HG03460 (cell line): ENCODE measurements around the gene CRTC3.
"Not testable (repeated sequence)": the region's sequence is repeated elsewhere in the genome, so short reads cannot be mapped to it uniquely, and the experiment has no call there.

Source experiments
- ATAC-seq: cut with Tn5 transposase; IDR thresholded peaks from one replicate; pipeline ENCODE4 v1.9.1; 2021; ENCODE audit not compliant: unreplicated experiment

The CRTC3 gene

GRCh38 chr15:90667073-90667754 is 137.5 kb downstream of the CRTC3 start:
- no peak for ATAC-seq

- not testable (repeated sequence) for ATAC-seq
Measured at GRCh38 chr15:90667755-90668345, 138.1 kb downstream of the CRTC3 start.

DNA sequence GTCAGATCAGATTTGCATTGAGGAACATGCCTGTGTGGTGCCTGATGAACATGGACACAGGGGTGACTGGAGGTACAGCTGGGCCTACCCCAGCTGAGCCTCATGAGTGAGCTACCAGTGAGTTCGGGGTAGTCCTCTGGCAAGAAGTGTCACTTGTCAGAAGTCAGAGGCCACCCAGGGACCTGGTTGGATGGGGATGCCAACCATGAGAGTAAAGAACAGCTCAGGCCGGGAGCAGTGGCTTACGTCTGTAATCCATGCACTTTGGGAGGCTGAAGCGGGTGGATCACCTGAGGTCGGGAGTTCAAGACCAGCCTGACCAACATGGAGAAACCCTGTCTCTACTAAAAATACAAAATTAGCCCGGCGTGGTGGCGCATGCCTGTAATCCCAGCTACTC is 140.9 kb downstream of the CRTC3 start:
- ATAC-seq: not testable (repeated sequence)

DNA sequence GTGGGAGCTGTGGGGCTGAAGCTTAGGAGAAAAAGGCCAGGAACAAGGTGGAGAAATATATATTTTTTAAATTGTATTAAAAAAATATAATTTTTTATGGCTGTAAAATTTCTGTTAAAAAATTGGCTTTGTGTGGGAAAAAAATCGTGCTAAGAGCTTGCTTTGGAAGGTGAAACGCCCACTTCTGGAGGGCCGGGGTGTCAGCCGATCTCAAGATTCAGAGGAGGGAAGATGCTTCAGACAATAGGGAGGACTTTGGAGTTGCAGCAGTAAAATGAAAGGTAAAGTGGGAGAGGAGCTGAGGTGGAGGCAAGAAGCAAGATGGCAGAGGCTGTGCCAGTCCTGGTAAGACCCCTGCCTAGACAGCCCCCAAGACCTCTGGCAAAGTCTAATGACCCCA is 141.5 kb downstream of the CRTC3 start:
- ATAC-seq: no peak

GRCh38 chr15:90673357-90673756 is 143.6 kb downstream of the CRTC3 start:
- not testable (repeated sequence) for ATAC-seq

GRCh38 chr15:90674476-90674875 is 144.8 kb downstream of the CRTC3 start:
- ATAC-seq: no peak

DNA sequence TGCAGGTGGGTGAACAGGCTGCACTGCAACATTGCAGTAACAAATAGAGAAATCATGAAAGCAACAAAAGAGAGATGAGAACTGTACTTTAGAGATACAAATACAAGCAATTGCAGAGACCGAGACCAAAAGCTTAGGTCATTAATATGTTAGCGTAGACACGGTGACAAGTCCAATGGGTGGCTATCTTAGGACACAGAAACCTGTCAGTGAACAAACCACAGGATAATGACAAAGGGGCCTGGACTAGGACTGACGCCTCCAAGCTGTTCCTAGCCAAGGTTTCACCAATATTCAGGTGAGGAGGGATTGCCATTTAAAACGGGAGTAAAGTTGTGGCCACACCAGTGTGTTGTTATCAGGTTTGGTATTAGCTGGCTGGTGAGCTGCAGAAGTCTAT is 145.7 kb downstream of the CRTC3 start:
- ATAC-seq: no peak

- no peak for ATAC-seq
Measured at GRCh38 chr15:90677807-90678790, 148.4 kb downstream of the CRTC3 start.

- no peak for ATAC-seq
Measured at GRCh38 chr15:90679959-90680358, 150.2 kb downstream of the CRTC3 start.

- no peak for ATAC-seq
Measured at GRCh38 chr15:90680371-90680935, 150.7 kb downstream of the CRTC3 start.

- no peak for ATAC-seq
Measured at GRCh38 chr15:90681056-90681455, 151.3 kb downstream of the CRTC3 start.

- ATAC-seq: no peak
Measured at GRCh38 chr15:90681480-90681879, 151.8 kb downstream of the CRTC3 start.

DNA sequence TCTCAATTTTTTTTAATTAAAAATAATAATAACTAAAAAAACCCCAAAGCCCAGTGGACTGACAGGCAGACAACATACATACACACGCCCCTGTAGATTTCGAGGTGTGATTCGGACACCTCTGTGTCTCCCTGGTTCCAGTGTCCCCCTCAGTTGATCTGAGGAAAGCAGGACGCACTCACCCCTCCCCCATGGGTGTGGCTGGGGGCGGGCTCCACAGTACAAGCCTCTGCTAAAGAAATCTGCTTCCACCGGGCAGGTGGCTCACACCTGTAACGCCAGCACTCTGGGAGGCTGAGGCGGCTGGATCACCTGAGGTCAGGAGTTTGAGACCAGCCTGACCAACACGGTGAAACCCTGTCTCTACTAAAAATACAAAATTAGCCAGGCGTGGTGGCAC is 153.6 kb downstream of the CRTC3 start:
- ATAC-seq: no peak

- no peak for ATAC-seq
Measured at GRCh38 chr15:90683876-90684275, 154.2 kb downstream of the CRTC3 start.

DNA sequence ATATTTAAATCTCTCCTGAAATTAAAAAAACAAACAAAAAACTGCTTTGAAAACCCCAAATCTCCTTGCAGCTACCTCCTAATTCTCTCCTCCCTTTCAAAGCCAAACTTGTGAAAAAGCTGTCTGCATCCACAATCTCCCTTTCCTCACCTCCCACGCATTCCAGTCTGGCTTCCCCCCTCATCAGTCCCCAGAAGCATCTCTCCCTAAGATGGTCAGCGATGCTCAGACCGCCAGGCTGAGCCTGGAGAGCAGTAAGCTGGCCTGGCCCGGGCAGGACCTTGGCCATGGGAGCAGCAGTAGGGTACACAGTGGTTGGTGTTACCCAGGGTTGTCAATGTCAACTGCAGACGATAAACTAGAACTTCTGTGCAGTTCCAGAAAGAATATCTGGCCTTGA is 154.6 kb downstream of the CRTC3 start:
- ATAC-seq: no peak

GRCh38 chr15:90685591-90686434 is 156.1 kb downstream of the CRTC3 start:
- ATAC-seq: peak; percentile 24

DNA sequence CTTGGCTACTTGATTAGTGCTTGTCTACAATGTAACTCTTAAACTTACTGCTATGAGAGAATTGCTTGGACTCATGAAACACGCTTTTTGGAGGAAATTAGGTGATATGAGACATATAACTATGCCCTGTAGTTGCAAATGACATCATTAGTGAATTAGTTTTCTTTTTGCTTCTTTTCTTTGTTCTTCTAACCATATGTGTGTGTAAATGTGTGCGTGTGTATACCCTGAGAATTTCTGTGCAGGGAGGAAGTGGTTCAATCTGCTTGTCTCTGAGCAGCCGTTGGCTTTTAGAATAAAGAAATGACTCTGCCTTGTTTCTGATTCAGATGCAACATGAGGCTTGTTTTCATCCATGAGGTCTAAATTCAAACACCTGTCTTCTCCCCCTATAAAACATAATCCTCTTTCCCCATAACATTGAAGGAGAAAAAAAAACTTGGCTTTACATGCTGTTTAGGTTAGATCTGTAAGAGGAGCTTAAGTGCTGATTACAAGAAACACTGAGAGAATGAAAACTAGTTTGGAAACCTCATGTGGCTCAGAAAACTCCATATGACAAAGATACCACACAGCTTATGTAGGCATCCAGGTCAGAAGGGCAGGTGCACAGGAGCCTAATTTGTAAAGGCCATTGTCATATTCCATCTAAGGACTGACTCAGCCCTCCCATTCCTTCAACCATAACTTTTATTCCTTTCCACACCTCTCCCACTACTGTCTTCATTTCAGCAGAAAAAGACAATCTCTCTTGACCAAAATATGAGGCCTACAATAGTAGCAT is 156.9 kb downstream of the CRTC3 start:
- ATAC-seq: peak; percentile 89

DNA sequence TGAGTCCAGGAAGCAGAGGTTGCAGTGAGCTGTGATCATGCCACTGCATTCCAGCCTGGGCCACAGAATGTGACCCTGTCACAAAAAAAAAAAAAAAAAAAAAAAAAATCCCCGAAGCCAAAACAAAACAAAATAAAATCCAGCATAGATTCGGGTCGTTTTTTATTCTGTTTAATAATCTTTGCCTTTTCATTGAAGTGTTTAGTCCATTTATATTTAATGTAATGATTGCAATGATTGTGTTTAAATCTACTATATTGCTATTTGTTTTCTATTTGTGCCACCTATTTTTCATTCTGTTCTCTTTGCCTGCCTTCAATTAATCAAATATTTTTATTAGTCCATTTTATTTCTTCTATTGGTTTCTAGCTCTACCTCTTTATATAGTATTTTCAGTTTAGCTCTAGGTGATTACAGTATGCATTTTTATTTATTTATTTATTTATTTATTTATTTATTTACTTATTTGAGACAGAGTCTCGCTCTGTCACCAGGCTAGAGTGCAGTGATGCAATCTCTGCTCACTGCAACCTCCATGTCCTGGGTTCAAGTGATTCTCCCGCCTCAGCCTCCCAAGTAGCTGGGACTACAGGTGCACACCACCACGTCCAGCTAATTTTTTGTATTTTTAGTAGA is 159.7 kb downstream of the CRTC3 start:
- ATAC-seq: not testable (repeated sequence)

DNA sequence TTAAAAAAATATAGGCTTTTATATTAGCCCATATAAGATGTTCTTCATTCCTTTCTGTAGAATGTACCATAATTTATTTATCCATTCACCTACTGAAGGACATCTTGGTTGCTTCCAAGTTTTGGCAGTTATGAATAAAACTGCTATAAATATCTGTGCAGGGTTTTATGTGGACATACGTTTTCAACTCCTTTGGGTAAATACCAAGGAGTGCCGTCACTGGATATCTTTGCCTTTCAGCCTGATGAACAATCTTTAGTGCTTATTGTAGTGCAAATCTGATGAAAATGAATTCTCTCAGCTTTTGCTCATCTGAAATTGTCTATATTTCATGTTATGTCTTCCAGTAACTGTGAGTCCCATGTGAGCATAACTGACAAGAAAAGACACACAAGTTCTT is 160.9 kb downstream of the CRTC3 start:
- ATAC-seq: no peak
